Gastroesophageal sphincter (tissue), 3 donors: ENCODE measurements around the gene ODAD3.

Experiments
- CTCF ChIP-seq, 4 experiments: fragments of 200-600 bp in 2 of 4; fragments of 450-650 bp in 2 of 4; sonication (generic) in 1 of 4; IDR thresholded peaks; one replicate each; pipeline ENCODE4 v1.5.1; 2017 to 2019; ENCODE audit warnings: antibody characterized with exemption in 4 of 4, mild to moderate bottlenecking in 2 of 4, moderate library complexity in 2 of 4
- POLR2A ChIP-seq, 2 donors: fragments of 450-650 bp; IDR thresholded peaks; one replicate each; pipeline ENCODE4 v1.6.1; 2017; ENCODE audit warnings: antibody characterized with exemption in 2 of 2, mild to moderate bottlenecking in 2 of 2, moderate library complexity in 1 of 2

GRCh38 chr19:11408591-11408990, 26.3 kb downstream of the ODAD3 start:
- TF ChIP-seq CTCF (IDR thresholded peaks at IDR 0.05) (no peak), POLR2A (IDR thresholded peaks at IDR 0.05) (no peak)
